ENCODE data around the gene MT1F.

Gene MT1F

DNA sequence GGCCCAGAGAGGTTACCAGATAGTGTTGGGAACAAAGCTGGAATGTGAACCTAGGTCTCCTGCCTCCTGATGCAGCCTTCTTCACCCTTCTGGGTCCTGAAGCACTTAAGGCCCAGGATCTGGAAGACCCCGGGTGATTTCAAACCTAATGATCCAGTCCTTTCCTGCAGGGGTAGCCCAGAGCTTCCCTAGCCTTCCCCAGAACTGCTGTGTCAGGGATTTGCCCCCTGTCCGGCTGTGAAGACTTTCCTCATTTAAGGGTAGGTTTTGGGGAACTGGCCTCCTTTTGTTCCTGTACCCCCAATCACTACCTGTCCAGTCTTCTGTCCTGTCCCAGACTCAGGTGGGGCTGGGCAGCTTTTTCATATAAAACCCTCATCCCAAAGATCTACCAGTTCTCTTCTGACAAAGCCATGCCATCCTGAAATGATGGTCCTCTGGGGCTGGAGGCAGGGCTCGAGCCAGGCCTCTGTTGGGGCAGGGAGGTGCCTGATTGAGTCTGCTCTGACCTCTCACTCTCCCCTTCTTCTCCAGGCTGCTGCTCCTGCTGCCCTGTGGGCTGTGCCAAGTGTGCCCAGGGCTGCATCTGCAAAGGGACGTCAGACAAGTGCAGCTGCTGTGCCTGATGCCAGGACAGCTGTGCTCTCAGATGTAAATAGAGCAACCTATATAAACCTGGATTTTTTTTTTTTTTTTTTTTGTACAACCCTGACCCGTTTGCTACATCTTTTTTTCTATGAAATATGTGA, 25.8 kb downstream of the MT1F start:
- H3K9me3 Mint-ChIP-seq: no peaks in the 10 kb centered on the region
- H3K27ac Mint-ChIP-seq: no peak overlapping the region
- H3K4me3 Mint-ChIP-seq: peak overlapping the region; percentile 90
- peaks cover 4% of the 10 kb centered on the region for H3K36me3 Mint-ChIP-seq (ENCODE audit: low read depth)
- no peaks in the 10 kb centered on the region for H3K27me3 Mint-ChIP-seq
- H3K4me1 Mint-ChIP-seq (ENCODE audit: low read depth): peaks cover 20% of the 10 kb centered on the region

DNA sequence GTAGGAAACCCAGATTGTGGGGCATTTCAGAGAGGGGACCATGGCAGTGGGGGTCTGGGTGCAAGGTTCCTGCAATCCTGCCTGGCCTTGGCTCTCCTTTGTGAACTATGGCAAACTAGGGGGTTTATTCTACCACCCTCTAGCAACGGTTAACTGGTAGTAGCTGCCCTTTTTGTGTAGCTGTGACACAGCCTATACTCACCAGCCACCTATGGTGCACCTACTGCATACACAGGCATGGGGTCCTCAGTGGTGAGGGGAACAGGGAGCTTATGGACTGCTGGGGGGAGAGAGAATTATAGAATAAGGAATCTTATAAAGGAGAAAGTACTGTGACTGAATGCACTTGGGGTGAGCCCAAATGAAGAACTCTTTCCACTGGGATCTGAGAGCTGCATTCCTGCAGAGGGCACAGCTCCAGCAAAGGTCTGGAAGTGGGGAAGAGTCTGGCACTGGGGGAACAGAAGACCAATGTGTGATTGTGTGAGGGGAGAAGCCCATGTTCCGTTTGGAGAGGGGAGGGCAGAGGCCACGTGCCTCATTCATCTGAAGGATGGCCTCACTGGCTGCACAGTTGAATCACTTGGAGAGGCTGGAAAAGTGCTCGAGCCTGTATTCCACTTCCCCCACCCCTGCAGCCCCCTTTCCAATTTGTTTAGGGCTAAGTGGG, 26.6 kb downstream of the MT1F start:
- no peak overlapping the region for H3K4me3 Mint-ChIP-seq
- no peaks in the 10 kb centered on the region for H3K9me3 Mint-ChIP-seq
- H3K27ac Mint-ChIP-seq: no peak overlapping the region
- H3K36me3 Mint-ChIP-seq (ENCODE audit: low read depth): peaks cover 4% of the 10 kb centered on the region
- H3K4me1 Mint-ChIP-seq (ENCODE audit: low read depth): peaks cover 20% of the 10 kb centered on the region
- H3K27me3 Mint-ChIP-seq: no peaks in the 10 kb centered on the region

DNA sequence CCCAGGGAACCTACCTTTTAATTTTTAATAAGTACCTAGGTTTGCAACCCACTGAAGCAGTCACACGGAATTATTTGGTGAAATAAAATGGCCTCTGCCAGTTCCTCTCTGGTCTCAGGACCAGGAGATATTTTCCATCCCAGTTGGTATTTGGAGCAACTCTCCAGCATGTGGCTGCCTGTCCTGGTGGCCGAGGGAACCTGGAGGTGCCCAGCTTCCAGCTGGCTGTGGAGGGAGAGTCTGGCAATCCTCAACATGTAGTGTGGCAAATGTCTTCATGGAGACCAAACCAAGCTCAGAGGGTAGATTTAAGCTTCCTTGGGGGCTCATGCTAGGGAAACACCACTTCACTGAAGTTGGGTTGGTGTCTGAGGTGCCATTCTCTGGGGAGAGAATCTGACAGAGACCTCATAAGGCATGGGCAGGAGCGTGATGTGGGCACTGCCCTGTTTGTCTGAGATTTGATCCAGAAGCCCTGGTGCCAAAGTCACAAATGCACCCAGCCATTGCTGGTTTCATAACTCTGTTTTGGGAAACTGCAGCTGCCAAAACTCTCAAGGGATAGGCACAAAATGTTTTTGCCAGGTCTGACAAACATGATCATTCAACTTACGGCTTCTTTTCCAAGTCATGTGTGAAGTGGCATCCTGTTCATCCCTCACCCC, 27.3 kb downstream of the MT1F start:
- Mint-ChIP-seq H3K27me3 (no peaks in the 10 kb centered on the region), H3K27ac (no peak overlapping the region), H3K4me1 (ENCODE audit: low read depth) (peaks cover 20% of the 10 kb centered on the region), H3K36me3 (ENCODE audit: low read depth) (peaks cover 4% of the 10 kb centered on the region), H3K4me3 (no peak overlapping the region), H3K9me3 (no peaks in the 10 kb centered on the region)

DNA sequence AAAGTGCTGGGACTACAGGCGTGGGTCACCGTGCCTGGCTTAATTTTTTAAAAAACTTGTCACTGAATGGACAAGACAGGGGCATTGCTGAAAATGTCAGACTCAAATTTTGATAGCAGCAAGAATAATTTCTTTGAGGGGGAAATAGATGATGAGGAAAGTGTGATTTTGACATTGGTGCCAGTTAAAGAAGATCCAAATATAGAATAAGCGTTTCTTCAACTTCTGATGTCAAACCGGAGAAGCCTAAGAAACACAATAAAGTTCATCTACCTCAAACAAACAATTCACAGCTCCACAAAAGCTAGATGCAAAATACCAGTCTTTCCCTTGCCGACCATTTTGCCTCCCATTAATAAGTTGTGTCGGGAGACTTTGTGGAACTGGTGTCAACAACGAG, 29.0 kb downstream of the MT1F start:
- Mint-ChIP-seq H3K27me3 (no peaks in the 10 kb centered on the region), H3K27ac (no peak overlapping the region), H3K4me1 (ENCODE audit: low read depth) (peaks cover 14% of the 10 kb centered on the region), H3K9me3 (no peaks in the 10 kb centered on the region), H3K4me3 (no peak overlapping the region), H3K36me3 (ENCODE audit: low read depth) (peaks cover 4% of the 10 kb centered on the region)

DNA sequence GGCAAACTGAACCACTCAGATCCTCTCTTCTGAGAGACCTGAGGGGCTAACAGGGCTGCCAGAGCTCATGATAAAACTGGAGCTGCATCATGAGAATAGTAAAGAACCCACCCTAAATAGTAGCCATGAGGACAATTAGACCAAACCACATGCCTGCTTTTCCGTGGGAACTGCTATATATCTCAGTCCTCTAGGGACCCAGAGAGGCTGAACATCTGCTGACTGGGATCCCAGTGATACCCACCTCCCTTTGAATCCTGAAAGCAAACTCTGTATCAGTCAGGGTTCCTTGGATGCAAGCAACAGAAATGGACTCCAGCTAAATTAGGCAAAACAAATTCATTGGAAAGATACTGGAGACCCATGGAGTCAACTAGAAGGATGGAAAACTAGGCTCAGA, 31.0 kb downstream of the MT1F start:
- Mint-ChIP-seq H3K9me3 (no peaks in the 10 kb centered on the region), H3K27me3 (no peaks in the 10 kb centered on the region), H3K27ac (no peak overlapping the region), H3K4me1 (ENCODE audit: low read depth) (peaks cover 4% of the 10 kb centered on the region), H3K36me3 (ENCODE audit: low read depth) (peaks cover 4% of the 10 kb centered on the region), H3K4me3 (no peak overlapping the region)

DNA sequence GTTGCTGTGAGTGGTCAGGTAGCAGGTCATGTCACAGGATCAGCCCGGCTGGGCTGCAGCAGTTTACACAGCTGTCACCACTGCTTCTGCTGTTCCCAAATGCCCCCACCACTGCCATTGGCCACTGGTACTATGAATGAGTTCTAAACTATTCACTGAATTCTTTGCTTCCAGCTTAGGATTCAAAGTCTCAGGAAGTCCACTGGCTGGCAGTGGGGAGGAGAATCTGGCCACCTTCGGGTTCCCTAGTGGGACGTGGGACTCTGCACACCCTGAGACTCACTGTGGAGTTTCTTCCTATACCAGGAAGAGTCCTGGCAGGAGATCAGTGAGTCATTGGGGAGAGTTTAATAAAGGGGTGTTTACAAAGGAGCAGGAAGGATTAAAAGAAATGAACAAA, 31.4 kb downstream of the MT1F start:
- Mint-ChIP-seq H3K27ac (no peak overlapping the region), H3K36me3 (ENCODE audit: low read depth) (peaks cover 4% of the 10 kb centered on the region), H3K27me3 (no peaks in the 10 kb centered on the region), H3K4me1 (ENCODE audit: low read depth) (no peaks in the 10 kb centered on the region), H3K4me3 (no peak overlapping the region), H3K9me3 (no peaks in the 10 kb centered on the region)

DNA sequence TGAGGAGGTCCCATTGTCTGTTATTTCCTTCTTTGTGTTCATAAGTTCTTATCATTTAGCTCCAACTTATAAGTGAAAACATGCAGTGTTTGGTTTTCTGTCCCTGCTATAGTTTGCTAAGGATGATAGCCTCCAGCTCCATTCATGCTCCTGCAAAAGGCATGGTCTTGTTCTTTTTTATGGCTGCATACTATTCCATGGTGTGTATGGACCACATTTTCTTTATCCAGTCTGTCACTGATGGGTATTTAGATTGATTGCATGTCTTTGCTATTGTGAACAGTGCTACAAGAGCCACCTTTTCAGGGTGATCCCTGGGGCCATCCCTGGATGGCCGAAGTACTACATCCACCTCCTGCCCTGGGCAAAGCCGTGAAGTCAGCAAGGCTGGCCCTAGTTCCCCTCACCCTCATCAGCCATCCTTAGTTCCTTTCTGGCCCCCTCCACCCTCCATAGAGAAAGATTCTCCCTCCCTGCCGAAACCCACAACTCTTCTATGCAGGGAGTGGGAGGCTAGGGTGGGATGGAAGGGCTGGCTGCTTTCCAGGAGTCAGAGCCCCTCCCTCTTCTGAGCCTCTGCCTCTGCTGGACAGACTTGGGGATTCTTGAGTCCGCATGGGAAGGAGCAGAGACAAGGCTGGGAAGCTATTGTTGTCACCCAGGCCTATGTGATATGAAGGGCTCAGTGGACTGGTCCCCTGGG, 32.8 kb downstream of the MT1F start:
- Mint-ChIP-seq H3K27me3 (no peaks in the 10 kb centered on the region), H3K27ac (no peak overlapping the region), H3K9me3 (no peaks in the 10 kb centered on the region), H3K4me1 (ENCODE audit: low read depth) (no peaks in the 10 kb centered on the region), H3K36me3 (ENCODE audit: low read depth) (peaks cover 4% of the 10 kb centered on the region), H3K4me3 (no peak overlapping the region)

DNA sequence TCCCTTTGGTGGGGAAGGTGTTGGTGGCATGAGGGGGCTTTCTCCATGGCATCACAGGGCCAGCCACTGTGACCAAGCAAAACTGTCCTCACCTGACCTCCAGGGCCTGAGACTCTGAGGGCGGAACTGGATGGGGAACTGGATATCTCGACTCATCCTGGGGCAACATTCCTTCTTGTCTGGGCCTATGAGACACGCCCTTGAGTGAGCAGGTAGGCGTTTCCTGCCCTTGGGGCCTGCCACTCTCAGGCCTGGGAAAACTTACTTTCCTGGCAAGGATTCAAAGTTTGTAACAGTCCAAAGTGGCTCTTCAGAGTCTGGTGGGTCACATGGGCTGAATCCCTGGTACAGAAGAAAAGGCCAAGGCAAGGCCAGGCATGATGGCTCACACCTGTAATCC, 34.1 kb downstream of the MT1F start:
- Mint-ChIP-seq H3K27me3 (no peaks in the 10 kb centered on the region), H3K4me1 (ENCODE audit: low read depth) (no peaks in the 10 kb centered on the region), H3K27ac (no peak overlapping the region), H3K4me3 (no peak overlapping the region), H3K9me3 (no peaks in the 10 kb centered on the region), H3K36me3 (ENCODE audit: low read depth) (no peaks in the 10 kb centered on the region)

DNA sequence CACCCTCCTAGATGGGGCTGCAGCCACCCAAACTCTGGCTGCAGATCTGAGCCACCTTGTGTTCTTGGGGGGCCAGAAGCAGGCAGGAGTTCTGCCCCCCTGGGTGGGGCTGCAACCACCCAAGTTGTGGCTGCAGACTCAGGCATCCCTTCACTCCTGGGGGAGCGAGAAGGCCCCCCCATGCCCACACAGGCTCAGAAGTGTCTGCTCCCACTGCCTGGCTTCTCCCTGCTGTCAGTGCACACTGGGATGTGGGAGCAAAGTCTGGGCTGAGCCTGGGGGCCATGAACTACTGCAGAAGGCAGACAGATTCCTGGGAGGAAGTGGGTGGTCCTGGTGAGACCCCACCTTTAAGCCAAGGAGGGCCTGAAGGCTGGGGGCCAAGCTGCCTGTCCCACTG, 37.5 kb downstream of the MT1F start:
- no peaks in the 10 kb centered on the region for H3K9me3 Mint-ChIP-seq
- no peaks in the 10 kb centered on the region for H3K27me3 Mint-ChIP-seq
- H3K27ac Mint-ChIP-seq: no peak overlapping the region
- no peak overlapping the region for H3K4me3 Mint-ChIP-seq
- H3K36me3 Mint-ChIP-seq (ENCODE audit: low read depth): no peaks in the 10 kb centered on the region
- H3K4me1 Mint-ChIP-seq (ENCODE audit: low read depth): no peaks in the 10 kb centered on the region

DNA sequence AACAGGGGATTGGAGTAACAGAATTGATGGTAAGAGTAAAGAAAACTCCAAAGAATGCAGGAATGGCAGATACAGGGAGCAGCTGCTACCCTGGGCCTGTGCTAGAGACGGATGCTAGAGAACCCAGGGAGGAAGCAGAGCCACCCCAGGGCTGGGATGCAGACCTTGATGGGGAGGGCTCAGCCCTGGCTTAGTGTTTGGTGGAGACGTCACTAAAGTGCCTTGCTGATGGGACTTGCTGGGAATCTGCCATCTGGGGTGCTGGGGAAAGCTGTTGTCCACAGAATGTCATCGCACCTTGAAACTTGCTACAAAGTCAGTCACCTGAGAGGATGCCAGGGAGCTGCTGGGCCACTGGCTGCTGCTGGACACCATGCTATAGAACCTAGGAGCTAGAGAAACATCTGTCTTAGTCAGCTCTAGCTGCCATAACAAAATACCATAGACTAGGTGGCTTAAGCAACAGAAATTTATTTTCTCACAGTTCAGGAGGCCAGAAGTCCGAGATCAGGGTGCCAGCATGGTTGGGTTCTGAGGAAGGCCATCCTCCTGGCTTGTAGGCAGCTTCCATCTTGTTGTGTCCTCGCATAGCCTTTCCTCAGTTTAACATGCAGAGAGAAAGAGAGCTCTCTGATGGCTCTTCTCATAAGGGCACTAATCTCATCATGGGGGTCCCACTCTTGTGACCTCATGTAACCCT, 39.8 kb downstream of the MT1F start:
- Mint-ChIP-seq H3K36me3 (ENCODE audit: low read depth) (no peaks in the 10 kb centered on the region), H3K9me3 (no peaks in the 10 kb centered on the region), H3K27me3 (no peaks in the 10 kb centered on the region), H3K27ac (no peak overlapping the region), H3K4me3 (no peak overlapping the region), H3K4me1 (ENCODE audit: low read depth) (peaks cover 7% of the 10 kb centered on the region)

DNA sequence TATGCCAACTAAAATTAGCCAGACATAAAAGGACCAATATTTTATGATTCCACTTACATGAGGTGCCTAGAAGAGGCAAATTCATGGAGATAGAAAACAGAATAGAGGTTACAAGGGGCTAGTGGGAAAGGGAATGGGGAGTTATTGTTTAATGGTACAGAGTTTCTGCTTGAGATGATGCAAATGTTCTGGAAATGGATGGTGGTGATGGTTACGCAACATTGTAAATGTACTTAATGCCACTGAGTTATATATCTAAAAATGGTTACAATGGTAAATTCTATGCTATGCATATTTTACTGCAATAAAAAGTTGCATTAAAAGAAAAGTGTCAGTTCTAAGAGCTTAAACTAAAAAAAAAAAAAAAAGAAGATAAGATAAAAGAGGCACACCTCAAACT, 42.4 kb downstream of the MT1F start:
- Mint-ChIP-seq H3K27ac (no peak overlapping the region), H3K27me3 (no peaks in the 10 kb centered on the region), H3K4me1 (ENCODE audit: low read depth) (peaks cover 7% of the 10 kb centered on the region), H3K36me3 (ENCODE audit: low read depth) (no peaks in the 10 kb centered on the region), H3K4me3 (no peak overlapping the region), H3K9me3 (no peaks in the 10 kb centered on the region)

DNA sequence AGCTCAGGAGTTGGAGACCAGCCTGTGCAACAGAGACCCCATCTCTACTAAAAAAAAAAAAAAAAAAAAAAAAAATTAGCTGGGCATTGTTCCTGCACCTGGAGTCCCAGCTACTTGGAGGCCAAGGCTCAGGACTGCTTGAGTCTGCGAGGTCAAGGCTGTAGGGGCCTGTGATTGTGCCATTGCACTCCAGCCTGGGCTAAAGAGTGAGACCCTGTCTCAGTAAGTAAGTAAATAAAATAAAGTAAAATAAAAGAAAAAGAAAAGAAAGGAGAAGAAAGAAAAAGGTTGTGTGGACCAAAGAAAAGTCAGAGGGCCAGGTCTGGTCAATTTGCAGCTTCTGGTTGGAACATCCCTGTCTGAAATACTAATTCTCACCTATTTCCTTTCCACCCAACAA, 42.9 kb downstream of the MT1F start:
- Mint-ChIP-seq H3K27me3 (no peaks in the 10 kb centered on the region), H3K4me3 (no peak overlapping the region), H3K9me3 (no peaks in the 10 kb centered on the region), H3K4me1 (ENCODE audit: low read depth) (peaks cover 7% of the 10 kb centered on the region), H3K36me3 (ENCODE audit: low read depth) (no peaks in the 10 kb centered on the region), H3K27ac (no peak overlapping the region)

DNA sequence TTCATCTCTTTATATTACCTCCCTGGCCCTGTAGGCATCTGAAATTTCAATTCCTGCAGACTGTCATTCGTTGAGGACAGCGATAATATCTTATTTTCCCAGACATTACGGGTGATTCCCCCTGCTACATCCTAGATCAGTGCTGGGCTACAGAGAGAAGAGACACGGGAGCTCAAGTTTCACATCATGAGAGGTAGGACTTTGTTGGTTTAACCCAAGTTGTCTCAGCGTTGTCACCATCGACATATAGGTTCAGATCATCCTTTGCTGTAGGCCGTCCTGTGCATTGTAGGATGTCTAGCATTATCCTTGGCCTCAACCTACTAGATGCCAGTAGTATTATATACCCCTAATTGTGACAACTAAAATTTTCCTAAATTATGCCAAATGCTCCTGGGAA, 43.8 kb downstream of the MT1F start:
- Mint-ChIP-seq H3K36me3 (ENCODE audit: low read depth) (no peaks in the 10 kb centered on the region), H3K27me3 (no peaks in the 10 kb centered on the region), H3K4me3 (no peak overlapping the region), H3K27ac (no peak overlapping the region), H3K9me3 (no peaks in the 10 kb centered on the region), H3K4me1 (ENCODE audit: low read depth) (peaks cover 7% of the 10 kb centered on the region)

DNA sequence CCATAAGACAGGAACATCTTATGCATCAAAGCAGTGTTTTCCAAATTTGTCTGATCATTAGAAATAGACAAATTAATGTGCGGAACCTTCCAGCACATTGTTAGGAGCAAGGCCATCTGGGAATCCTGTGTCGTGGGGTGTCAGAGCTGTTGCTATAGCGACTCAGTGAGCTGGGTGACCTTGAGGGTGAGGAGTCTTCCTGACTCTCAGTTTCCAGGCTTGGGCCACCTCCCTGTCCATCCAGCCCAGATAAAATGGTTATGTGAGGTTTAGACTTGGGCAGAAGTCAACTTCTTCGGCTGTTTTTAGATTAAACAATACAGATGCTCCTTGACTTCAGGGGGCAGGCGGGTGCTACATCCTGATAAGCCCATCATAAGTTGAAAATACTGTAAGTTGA, 45.1 kb downstream of the MT1F start:
- H3K27ac Mint-ChIP-seq: no peak overlapping the region
- no peaks in the 10 kb centered on the region for H3K36me3 Mint-ChIP-seq (ENCODE audit: low read depth)
- H3K27me3 Mint-ChIP-seq: no peaks in the 10 kb centered on the region
- H3K4me1 Mint-ChIP-seq (ENCODE audit: low read depth): peaks cover 10% of the 10 kb centered on the region
- no peak overlapping the region for H3K4me3 Mint-ChIP-seq
- no peaks in the 10 kb centered on the region for H3K9me3 Mint-ChIP-seq
